NB4 (cell line): ENCODE measurements around the gene KPNB1.

Experiments
- CTCF ChIP-seq: IDR thresholded peaks from one replicate; pipeline ENCODE4 v1.5.1; 2012; ENCODE audit warnings: low read depth, low read length
- POLR2A ChIP-seq: IDR thresholded peaks from 2 replicates; pipeline ENCODE4 v1.6.1; 2011; ENCODE audit warnings: mild to moderate bottlenecking; ENCODE audit not compliant: insufficient read length; ENCODE audit errors: extremely low read depth

DNA sequence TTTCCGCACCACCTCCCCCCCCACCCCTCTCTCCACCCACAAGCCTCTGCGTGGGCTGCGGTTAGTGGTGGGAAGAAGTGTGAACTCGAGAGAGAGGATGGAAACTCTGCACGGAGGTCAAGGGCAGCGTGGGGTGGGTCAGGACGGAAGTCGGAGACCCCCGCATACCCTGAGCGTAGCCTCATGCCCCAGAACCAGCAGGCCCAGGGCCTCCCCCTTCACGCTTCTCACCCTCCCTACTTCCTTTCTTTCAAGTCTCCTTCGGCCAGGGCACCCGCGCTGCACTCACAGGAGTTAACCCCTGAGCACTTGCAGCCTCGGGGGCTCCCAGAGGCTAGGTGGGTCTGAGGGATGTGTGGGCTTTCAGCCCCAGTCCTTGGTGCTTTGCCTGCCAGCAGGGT is 53.5 kb downstream of the KPNB1 start:
- TF ChIP-seq POLR2A = no peak
- TF ChIP-seq CTCF = no peak
